Measurements from ENCODE around the gene LRRC8D.

LRRC8D gene

DNA sequence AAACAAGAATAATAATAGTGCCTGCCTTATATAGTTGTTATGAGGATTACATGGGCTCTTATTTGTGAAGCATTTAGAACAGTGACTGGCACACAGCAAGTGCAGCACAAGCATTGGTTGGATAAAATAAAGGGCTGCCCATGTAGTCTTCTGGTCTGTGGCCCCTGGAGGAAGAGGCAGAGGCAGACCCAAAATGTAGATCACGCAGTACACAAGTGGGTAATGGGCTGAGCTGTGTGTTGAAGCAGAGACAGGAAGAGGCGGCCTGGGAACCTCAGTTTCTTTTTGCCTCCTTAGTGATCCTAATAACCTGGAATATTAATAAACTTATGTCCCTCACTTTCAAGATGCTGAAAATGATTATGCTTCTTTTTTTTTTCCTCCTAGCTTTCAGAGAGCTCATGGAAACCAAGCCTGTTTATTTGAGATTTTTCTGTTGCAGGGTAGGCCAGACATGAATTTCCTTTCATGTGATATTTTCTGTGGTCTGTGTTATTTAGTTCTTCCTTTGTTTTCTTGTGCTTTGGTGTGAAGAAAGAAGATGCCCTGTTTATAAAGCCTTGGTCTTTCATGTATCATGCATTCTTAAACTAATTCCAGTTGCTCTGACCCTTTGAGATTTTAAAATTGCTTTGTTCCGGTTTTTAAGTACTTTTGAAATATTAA lies 42.5 kb downstream of the LRRC8D start:
- POLR2A ChIA-PET (ENCODE audit: low non-redundant PET): no interaction called here
- TF ChIP-seq, protein P1, sequence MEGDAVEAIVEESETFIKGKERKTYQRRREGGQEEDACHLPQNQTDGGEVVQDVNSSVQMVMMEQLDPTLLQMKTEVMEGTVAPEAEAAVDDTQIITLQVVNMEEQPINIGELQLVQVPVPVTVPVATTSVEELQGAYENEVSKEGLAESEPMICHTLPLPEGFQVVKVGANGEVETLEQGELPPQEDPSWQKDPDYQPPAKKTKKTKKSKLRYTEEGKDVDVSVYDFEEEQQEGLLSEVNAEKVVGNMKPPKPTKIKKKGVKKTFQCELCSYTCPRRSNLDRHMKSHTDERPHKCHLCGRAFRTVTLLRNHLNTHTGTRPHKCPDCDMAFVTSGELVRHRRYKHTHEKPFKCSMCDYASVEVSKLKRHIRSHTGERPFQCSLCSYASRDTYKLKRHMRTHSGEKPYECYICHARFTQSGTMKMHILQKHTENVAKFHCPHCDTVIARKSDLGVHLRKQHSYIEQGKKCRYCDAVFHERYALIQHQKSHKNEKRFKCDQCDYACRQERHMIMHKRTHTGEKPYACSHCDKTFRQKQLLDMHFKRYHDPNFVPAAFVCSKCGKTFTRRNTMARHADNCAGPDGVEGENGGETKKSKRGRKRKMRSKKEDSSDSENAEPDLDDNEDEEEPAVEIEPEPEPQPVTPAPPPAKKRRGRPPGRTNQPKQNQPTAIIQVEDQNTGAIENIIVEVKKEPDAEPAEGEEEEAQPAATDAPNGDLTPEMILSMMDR (conservative IDR thresholded peaks at IDR 0.05; ENCODE audit: low read depth): no peak
- CTCF ChIA-PET: interaction anchor here (0.7 kb wide), 1 partner anchor 112 kb away, joined by 3 read pairs; no protein-coding TSS in a partner anchor
- no peak for DNase-seq (ENCODE audit: low spot score)
- H3K27ac ChIP-seq: no peak overlapping the region

DNA sequence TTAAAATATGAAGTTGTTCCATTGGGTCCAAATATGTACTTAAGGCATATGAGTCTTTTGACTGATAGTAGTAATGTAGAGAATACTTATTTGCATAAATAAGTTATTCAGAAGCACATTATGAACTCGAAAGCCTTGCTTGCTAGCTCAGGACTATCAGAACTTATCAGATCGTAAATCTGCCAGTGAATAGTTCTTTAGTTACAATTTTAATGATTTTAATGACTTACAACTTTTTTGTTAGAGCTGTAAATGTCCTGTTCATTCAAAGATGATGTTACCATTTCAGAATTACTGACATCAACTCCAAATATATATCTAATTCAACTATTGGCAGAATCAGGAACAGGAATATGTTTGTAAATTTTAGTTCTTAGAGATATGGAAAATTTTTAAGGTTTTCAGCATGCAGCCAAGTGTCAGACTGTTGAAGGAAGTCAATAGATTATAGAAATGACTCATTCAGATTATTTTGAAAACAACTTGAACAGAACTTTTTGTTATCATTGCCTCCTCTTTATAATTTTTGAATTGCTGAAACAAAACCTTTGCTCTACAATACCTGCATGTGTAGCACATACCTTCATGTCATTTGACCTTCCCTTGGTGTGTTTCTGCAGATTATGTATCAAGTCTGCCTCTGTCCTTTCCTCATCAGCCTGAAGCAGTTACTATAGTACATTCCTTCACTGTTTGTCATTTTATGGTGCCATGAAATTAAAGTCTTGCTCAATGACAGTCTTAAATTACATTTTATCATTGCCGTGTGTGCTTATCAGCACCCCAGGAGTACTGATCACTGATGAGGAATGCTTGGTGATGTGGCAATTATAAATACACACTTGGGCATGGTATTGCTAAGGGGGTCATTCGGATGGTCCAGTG lies 44.9 kb downstream of the LRRC8D start:
- ChIA-PET CTCF (no interaction called here), POLR2A (ENCODE audit: low non-redundant PET) (no interaction called here)
- TF ChIP-seq, protein P1 (conservative IDR thresholded peaks at IDR 0.05; ENCODE audit: low read depth): no peak
- peak; percentile 85 for DNase-seq (ENCODE audit: low spot score)
- no peak overlapping the region for H3K27ac ChIP-seq

DNA sequence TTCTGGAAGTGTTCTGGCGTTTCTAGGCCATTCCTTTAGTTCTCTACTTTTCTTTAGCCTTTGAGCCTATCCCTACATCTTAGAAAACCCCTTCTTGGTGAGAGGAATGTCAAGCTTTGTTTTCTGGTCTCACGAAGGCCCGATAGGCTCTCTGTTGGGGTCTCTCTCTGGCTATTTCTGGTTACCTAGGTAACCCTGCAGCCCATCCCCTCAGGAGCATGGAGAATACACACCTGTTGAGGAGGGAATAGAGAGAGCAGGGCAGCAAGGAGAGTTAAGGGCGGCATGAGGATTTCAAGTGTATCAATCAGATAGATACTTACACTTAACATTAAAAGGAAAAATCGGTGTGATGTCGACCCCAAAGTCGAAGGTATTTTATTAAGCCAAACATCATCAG lies 45.7 kb downstream of the LRRC8D start:
- ChIA-PET POLR2A (ENCODE audit: low non-redundant PET) (no interaction called here), CTCF (no interaction called here)
- H3K27ac ChIP-seq: no peak overlapping the region
- TF ChIP-seq, protein P1 (conservative IDR thresholded peaks at IDR 0.05; ENCODE audit: low read depth): no peak
- DNase-seq (ENCODE audit: low spot score): no peak

DNA sequence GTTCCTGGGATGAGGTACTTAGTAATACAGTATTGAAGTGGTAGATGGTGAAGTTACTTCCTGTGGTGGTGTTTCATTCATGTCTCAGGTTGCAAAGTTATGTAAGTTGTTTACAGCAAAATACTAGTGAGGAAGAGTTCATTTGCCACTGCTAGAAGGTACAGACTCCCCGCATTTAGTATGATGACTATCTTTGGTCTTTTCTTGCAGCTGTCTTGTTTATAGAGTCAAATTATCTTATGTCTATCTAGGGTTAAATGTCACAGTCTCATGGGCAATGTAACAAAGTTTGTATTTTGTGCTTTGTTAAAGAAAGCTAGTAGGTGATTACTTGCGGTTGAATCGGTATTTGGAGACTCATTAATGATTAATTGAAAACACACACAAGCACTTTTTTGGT lies 50.2 kb downstream of the LRRC8D start:
- ChIA-PET CTCF (no interaction called here), POLR2A (ENCODE audit: low non-redundant PET) (no interaction called here)
- DNase-seq (ENCODE audit: low spot score): no peak
- TF ChIP-seq, protein P1 (conservative IDR thresholded peaks at IDR 0.05; ENCODE audit: low read depth): no peak
- H3K27ac ChIP-seq: no peak overlapping the region

DNA sequence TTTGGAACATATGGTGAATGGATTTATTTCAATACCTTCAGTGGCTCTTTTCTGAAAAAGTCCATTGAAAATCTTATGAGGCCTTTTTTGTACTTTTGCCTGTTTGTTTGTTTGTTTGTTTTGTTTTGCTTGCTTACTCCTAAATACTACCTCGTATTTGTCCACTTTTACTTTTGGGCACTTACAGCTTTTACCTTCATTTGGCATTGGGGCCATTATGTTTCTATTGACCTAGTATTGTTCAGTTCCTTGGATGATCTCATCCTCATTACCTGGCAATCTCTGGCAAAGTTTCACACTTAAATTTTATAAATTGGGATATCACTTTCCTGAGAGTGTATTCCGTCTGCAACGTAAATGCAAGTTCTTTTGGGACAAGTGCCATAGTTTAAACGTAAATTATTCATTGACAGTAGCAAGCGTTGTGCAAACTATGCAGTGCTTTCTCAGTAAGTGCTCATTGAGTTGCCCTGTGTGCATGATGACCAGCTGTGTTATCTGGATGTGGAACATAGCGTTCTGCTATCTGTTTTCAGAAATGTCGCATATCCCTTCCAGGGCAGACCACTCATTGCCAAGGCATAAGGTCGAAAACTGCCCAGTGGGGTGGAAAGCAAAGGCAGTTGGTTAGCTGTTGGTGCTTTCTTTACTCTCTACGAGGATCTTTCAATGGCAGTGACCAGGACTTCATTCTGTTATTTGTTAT lies 51.1 kb downstream of the LRRC8D start:
- TF ChIP-seq, protein P1 (conservative IDR thresholded peaks at IDR 0.05; ENCODE audit: low read depth): no peak
- POLR2A ChIA-PET (ENCODE audit: low non-redundant PET): no interaction called here
- CTCF ChIA-PET: no interaction called here
- no peak for DNase-seq (ENCODE audit: low spot score)
- no peak overlapping the region for H3K27ac ChIP-seq

DNA sequence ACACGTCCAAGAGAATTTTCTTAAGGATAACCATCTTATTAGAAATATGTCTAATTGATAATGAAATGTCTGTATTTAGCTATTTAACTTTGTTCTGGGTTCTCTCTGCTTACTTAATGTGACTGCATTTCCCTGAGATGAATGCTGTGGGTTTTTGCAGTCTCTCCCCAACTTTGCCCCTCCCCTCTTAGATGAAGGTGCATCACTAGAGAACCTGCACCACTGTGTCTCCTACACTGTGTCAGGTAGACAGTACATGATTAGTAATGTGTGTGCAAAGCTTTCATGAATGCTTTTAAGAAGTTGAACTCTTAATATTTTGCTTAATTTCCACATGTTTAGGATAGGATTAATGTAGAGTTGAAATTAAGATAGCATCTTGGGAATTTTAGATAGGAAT lies 51.7 kb downstream of the LRRC8D start:
- ChIA-PET CTCF (no interaction called here), POLR2A (ENCODE audit: low non-redundant PET) (no interaction called here)
- TF ChIP-seq, protein P1 (conservative IDR thresholded peaks at IDR 0.05; ENCODE audit: low read depth): no peak
- DNase-seq (ENCODE audit: low spot score): no peak
- H3K27ac ChIP-seq: no peak overlapping the region
